Body of pancreas (tissue), 4 donors: ENCODE measurements around the gene SCO2.

Source experiments
- POLR2A ChIP-seq, 3 donors: fragments of 450-650 bp; IDR thresholded peaks; one replicate each; pipeline ENCODE4 v1.6.1; 2016; ENCODE audit warnings: antibody characterized with exemption in 3 of 3, mild to moderate bottlenecking in 2 of 3
- TF ChIP-seq, protein P1 (sequence below), 7 experiments: fragments of 450-650 bp in 4 of 7; fragments of 200-600 bp in 3 of 7; sonication (generic) in 3 of 7; IDR thresholded peaks; one replicate each; pipeline ENCODE4 v1.5.1; 2016 to 2019; ENCODE audit warnings: antibody characterized with exemption in 7 of 7

DNA sequence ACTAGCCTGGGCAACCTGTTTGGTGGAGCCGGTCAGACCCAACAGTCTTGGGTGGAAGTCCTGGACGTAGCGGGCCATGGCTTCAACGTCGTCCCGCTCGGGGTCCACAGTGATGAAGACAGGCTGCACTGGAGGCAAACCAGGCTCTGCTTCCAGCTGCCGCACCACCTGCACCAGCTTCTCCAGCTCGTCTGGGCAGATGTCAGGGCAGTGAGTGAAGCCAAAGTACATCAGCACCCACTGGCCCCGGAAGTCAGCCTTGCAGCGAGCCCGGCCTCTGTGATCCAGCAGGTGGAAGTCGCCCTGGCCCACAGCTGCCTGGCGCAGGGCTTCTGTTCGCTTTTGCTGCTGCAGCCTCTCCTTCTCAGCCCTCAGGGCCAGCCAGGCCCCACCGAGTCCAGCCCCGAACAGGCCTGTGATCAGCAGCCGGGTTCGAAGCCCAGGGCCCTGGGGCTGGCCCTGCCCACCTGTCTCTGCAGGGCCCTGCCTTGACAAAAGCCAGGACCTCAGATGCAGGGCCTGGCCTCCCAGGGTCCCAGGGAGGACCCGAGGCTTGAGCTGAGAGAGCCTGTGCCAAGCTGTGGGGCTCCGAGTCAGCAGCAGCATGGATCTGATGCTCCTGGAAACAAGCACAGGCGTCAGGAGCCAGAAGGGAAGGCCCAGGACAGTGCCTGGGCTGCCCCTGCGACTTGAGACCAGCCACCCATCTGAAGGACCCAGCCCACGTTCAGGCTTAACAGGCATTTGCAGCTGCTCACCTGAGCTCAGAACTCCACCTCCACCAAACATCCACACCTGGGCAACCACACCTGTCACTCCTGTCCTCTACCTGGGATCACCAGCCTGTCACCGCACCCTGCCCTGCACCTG is 1.4 kb downstream of the SCO2 start:
- TF ChIP-seq, protein P1, sequence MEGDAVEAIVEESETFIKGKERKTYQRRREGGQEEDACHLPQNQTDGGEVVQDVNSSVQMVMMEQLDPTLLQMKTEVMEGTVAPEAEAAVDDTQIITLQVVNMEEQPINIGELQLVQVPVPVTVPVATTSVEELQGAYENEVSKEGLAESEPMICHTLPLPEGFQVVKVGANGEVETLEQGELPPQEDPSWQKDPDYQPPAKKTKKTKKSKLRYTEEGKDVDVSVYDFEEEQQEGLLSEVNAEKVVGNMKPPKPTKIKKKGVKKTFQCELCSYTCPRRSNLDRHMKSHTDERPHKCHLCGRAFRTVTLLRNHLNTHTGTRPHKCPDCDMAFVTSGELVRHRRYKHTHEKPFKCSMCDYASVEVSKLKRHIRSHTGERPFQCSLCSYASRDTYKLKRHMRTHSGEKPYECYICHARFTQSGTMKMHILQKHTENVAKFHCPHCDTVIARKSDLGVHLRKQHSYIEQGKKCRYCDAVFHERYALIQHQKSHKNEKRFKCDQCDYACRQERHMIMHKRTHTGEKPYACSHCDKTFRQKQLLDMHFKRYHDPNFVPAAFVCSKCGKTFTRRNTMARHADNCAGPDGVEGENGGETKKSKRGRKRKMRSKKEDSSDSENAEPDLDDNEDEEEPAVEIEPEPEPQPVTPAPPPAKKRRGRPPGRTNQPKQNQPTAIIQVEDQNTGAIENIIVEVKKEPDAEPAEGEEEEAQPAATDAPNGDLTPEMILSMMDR (IDR thresholded peaks at IDR 0.05): no peak
- no peak for TF ChIP-seq POLR2A (IDR thresholded peaks at IDR 0.05)
